GM19240 (cell line): ENCODE measurements around the gene LRRC10.

Experiments used
- DNase-seq: peaks from one replicate; pipeline ENCODE4 v3.0.0; 2011; ENCODE audit warnings: low spot score; ENCODE audit not compliant: insufficient read length

LRRC10 gene

GRCh38 chr12:69610729-69611128, at the start of gene LRRC10:
Gene LRRC10 (minus strand): TSS chr12:69610907. CDS start chr12:69610838, 69 bp downstream.
- no peak for DNase-seq

GRCh38 chr12:69660164-69660863, 49.6 kb upstream of the LRRC10 start:
- no peak for DNase-seq

- DNase-seq, result no peak
Observed at GRCh38 chr12:69658203-69658602, 47.5 kb upstream of the LRRC10 start.

GRCh38 chr12:69657376-69658137, 46.9 kb upstream of the LRRC10 start:
- DNase-seq, result no peak

GRCh38 chr12:69655616-69656340, 45.1 kb upstream of the LRRC10 start:
- no peak for DNase-seq

GRCh38 chr12:69653703-69654102, 43.0 kb upstream of the LRRC10 start:
- no peak for DNase-seq

- no peak for DNase-seq
Observed at GRCh38 chr12:69651922-69652321, 41.2 kb upstream of the LRRC10 start.

- DNase-seq, result no peak
Observed at GRCh38 chr12:69649529-69649928, 38.8 kb upstream of the LRRC10 start.

- DNase-seq, result no peak
Observed at GRCh38 chr12:69648476-69648875, 37.8 kb upstream of the LRRC10 start.

- DNase-seq, result no peak
Observed at GRCh38 chr12:69647178-69647577, 36.5 kb upstream of the LRRC10 start.

GRCh38 chr12:69645031-69645430, 34.3 kb upstream of the LRRC10 start:
- DNase-seq, result no peak

GRCh38 chr12:69644511-69644910, 33.8 kb upstream of the LRRC10 start:
- no peak for DNase-seq

- no peak for DNase-seq
Observed at GRCh38 chr12:69642531-69642930, 31.8 kb upstream of the LRRC10 start.

GRCh38 chr12:69641546-69641945, 30.8 kb upstream of the LRRC10 start:
- DNase-seq, result no peak

GRCh38 chr12:69639400-69640016, 28.8 kb upstream of the LRRC10 start:
- peak; percentile 69 for DNase-seq

- DNase-seq, result no peak
Observed at GRCh38 chr12:69633061-69633460, 22.4 kb upstream of the LRRC10 start.

GRCh38 chr12:69630191-69630590, 19.5 kb upstream of the LRRC10 start:
- DNase-seq, result no peak

- DNase-seq, result no peak
Observed at GRCh38 chr12:69627501-69627900, 16.8 kb upstream of the LRRC10 start.

GRCh38 chr12:69623970-69624369, 13.3 kb upstream of the LRRC10 start:
- no peak for DNase-seq

GRCh38 chr12:69621551-69621950, 10.8 kb upstream of the LRRC10 start:
- DNase-seq, result no peak

- no peak for DNase-seq
Observed at GRCh38 chr12:69620921-69621320, 10.2 kb upstream of the LRRC10 start.

- no peak for DNase-seq
Observed at GRCh38 chr12:69620077-69620476, 9.4 kb upstream of the LRRC10 start.
